Glutamatergic neuron (in vitro differentiated cells): Measurements from ENCODE around the gene KRT76. TPM values are rescaled to one million over a fixed set of nuclear protein-coding genes. Genes with fewer than 3 reads are reported as not detected.

Source experiments
- DNase-seq: peaks from one replicate; pipeline ENCODE4 v3.0.0; 2022
- H3K27ac Mint-ChIP-seq: one replicate; pipeline ENCODE4 v1.8.0; 2020; ENCODE audit warnings: mild to moderate bottlenecking, mixed read lengths, inconsistent platforms; ENCODE audit not compliant: unreplicated experiment
- H3K27me3 Mint-ChIP-seq: one replicate; pipeline ENCODE4 v1.8.0; 2020; ENCODE audit warnings: mild to moderate bottlenecking, moderate library complexity, mixed read lengths, inconsistent platforms; ENCODE audit not compliant: unreplicated experiment
- H3K36me3 Mint-ChIP-seq: one replicate; pipeline ENCODE4 v1.8.0; 2020; ENCODE audit warnings: mild to moderate bottlenecking, mixed read lengths, inconsistent platforms; ENCODE audit not compliant: unreplicated experiment
- H3K4me1 Mint-ChIP-seq: one replicate; pipeline ENCODE4 v1.8.0; 2020; ENCODE audit warnings: mild to moderate bottlenecking, low read depth, mixed read lengths, inconsistent platforms; ENCODE audit not compliant: unreplicated experiment
- H3K4me3 Mint-ChIP-seq: one replicate; pipeline ENCODE4 v1.8.0; 2020; ENCODE audit warnings: mild to moderate bottlenecking, mixed read lengths, inconsistent platforms; ENCODE audit not compliant: unreplicated experiment
- H3K9me3 Mint-ChIP-seq: one replicate; pipeline ENCODE4 v1.8.0; 2020; ENCODE audit warnings: mild to moderate bottlenecking, moderate library complexity, mixed read lengths, inconsistent platforms; ENCODE audit not compliant: unreplicated experiment
- CTCF ChIP-seq: fragments of 200-600 bp; sonication (generic); IDR thresholded peaks from one replicate; pipeline ENCODE4 v1.5.0; 2021; ENCODE audit not compliant: partially characterized antibody, unreplicated experiment
- total RNA-seq: library from RNA; stranded (reverse); fragmentation: NEBNext Ultra II Directional; extraction: Animal tissue kit (Norgen Biotek cat#: 25700); gene quantifications from one replicate; pipeline ENCODE4 v1.2.1, GENCODE V29; 2021; ENCODE audit not compliant: unreplicated experiment

KRT76 gene
- total RNA-seq, 1 donor from 2014 or later: not detected

GRCh38 chr12:52729147-52729546 is 48.0 kb downstream of the KRT76 start:
- TF ChIP-seq CTCF: no peak
- Mint-ChIP-seq H3K9me3 (peaks cover 2% of the 10 kb centered on the region), H3K4me1 (no peaks in the 10 kb centered on the region), H3K27ac (no peak overlapping the region), H3K27me3 (peaks cover 7% of the 10 kb centered on the region), H3K36me3 (peaks cover 3% of the 10 kb centered on the region), H3K4me3 (no peak overlapping the region)
- no peak for DNase-seq

- Mint-ChIP-seq H3K27me3 (peaks cover 7% of the 10 kb centered on the region), H3K4me1 (no peaks in the 10 kb centered on the region), H3K27ac (no peak overlapping the region), H3K4me3 (no peak overlapping the region), H3K36me3 (peaks cover 3% of the 10 kb centered on the region), H3K9me3 (peaks cover 2% of the 10 kb centered on the region)
- TF ChIP-seq CTCF: no peak
- DNase-seq: no peak
Observed at GRCh38 chr12:52728374-52728773, 48.8 kb downstream of the KRT76 start.

GRCh38 chr12:52727037-52727436 is 50.1 kb downstream of the KRT76 start:
- Mint-ChIP-seq H3K4me3 (no peak overlapping the region), H3K9me3 (peaks cover 6% of the 10 kb centered on the region), H3K27me3 (peaks cover 5% of the 10 kb centered on the region), H3K4me1 (no peaks in the 10 kb centered on the region), H3K36me3 (peaks cover 3% of the 10 kb centered on the region), H3K27ac (no peak overlapping the region)
- DNase-seq: no peak
- no peak for TF ChIP-seq CTCF

GRCh38 chr12:52726451-52726850 is 50.7 kb downstream of the KRT76 start:
- H3K4me1 Mint-ChIP-seq: no peaks in the 10 kb centered on the region
- no peak for TF ChIP-seq CTCF
- H3K9me3 Mint-ChIP-seq: peaks cover 6% of the 10 kb centered on the region
- DNase-seq: no peak
- no peaks in the 10 kb centered on the region for H3K36me3 Mint-ChIP-seq
- no peak overlapping the region for H3K27ac Mint-ChIP-seq
- H3K4me3 Mint-ChIP-seq: no peak overlapping the region
- H3K27me3 Mint-ChIP-seq: peaks cover 5% of the 10 kb centered on the region

- Mint-ChIP-seq H3K4me1 (no peaks in the 10 kb centered on the region), H3K27ac (no peak overlapping the region), H3K36me3 (no peaks in the 10 kb centered on the region), H3K9me3 (peaks cover 4% of the 10 kb centered on the region), H3K27me3 (peaks cover 3% of the 10 kb centered on the region), H3K4me3 (no peak overlapping the region)
- TF ChIP-seq CTCF: no peak
- DNase-seq: no peak
Observed at GRCh38 chr12:52724384-52724783, 52.8 kb downstream of the KRT76 start.
